NCI-H82 treated with DMSO at 0.1 percent for 48 hours (cell line): Measurements from ENCODE around the gene ZNF552.
A peak's percentile ranks its signal among the peaks of the same experiment; 100 is the strongest.
"Not testable (repeated sequence)": the region's sequence is repeated elsewhere in the genome, so short reads cannot be mapped to it uniquely, and the experiment has no call there.

Source experiments
- DNase-seq: peaks from one replicate; lab custom pipeline; 2025; ENCODE audit not compliant: unreplicated experiment; lab: John Stamatoyannopoulos, UW

ZNF552 gene

GRCh38 chr19:57814505-57815246 lies at the start of gene ZNF552:
TSS of gene ZNF552 (minus strand) at chr19:57814913. CDS start at chr19:57814743, 170 bp downstream.
- peak; percentile 84 for DNase-seq

DNA sequence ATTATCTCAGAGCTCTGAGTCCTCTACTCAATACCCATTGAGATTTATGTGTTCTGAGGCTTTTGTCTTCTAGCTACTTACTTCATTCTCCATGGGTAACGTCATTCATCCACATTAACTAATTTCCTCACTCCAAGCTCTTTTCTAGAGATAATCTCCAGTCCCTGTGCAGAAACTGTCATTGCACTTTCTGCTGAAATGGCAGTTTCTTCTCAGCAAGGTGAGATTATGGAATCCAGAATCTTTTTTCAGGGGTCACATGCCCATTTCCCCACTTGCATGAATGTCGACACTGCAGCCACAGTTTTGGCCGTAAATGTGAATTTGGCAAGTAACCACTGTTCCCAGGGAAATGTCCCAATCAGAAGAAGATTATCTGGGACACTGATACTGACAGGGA lies 47.6 kb upstream of the ZNF552 start:
- not testable (repeated sequence) for DNase-seq

- not testable (repeated sequence) for DNase-seq
Measured at GRCh38 chr19:57854117-57854516, 39.4 kb upstream of the ZNF552 start.

DNA sequence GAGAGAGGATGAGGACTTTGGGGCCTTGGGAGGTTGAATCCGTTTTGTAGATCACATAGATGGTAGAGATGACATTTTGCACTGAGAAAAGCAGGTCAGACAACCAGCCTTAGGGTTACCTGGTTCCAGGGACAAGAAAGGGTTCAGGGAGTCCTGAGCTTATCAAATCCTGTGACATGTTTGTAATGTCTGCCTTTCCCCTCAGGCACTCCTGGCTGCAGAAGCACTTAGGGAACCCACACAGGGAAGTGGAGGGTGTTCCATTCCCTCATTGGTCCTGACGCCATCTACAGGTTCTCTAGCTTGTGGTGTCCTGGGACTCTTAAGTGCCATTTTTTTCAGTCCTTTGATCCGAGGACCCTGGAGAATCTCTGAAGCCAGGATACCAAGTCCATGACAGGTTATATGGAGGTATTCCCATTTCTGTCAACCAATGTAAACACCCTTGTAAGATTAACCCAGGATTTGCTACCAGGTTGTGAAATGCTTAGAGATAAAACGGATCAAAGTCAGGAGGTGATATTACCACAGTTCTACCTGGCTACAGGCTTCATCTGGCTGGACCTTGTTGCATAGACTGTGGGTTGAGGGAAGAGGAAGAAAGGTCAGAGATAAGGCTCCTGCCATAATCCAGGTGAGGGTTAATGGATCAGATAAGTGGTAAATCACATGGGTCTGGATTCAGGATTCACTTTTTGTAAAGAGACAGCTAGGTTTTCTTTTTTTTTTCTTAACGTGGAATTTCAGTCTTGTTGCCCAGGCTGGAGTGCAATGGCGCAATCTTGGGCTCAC lies 37.3 kb upstream of the ZNF552 start:
- not testable (repeated sequence) for DNase-seq

- DNase-seq: peak; percentile 25
Measured at GRCh38 chr19:57850553-57851017, 35.9 kb upstream of the ZNF552 start.

GRCh38 chr19:57849666-57850473 lies 35.2 kb upstream of the ZNF552 start, which contains the start of gene ZNF587:
TSS of gene ZNF587 (plus strand) at chr19:57849859. CDS start at chr19:57850039, 180 bp downstream.
- DNase-seq: peak; percentile 72

GRCh38 chr19:57849162-57849665 lies 34.5 kb upstream of the ZNF552 start:
- not testable (repeated sequence) for DNase-seq

DNA sequence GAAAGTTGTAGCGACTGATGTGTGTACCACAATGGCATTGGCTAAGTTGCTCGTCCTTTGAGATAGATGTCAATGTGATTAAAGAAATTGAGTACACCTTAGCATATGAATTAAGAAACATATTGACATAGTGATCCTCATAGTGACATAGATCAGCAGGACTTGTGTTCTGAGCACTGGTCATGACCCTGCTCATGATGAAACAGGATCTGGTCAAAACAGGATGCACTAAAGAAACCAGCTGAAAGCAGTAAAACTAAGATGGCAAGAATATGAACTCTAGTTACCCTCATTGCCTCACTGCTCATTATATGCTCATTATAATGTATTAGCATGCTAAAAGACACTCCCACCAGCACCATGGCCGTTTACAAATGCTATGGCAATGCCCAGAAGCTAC lies 32.5 kb upstream of the ZNF552 start:
- DNase-seq: not testable (repeated sequence)

- no peak for DNase-seq
Measured at GRCh38 chr19:57841122-57841763, 26.5 kb upstream of the ZNF552 start.

DNA sequence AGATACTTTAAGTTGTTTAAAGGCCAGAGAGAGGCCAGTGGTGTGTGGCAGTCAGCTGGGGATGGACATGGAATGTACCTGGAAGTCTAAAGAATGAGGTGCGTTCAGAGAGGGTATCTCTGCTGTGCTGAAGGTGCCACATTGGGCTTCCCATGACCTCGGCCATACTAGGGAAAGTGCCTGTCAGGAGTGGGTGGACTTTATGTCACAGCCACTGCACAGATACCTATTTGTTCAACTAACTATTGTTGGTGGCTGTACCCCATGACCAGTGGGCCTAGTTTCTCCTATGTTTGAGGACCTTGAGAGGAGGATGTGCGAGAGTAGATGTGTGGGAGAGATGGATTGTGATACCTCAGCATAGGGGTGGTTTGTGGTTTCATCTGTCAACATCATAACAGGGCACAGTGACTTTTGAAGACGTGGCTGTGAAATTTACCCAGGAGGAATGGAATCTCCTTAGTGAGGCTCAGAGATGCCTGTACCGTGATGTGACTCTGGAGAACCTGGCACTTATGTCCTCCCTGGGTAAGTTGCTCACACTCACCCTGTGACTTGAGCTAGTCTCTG lies 24.0 kb upstream of the ZNF552 start:
- DNase-seq: not testable (repeated sequence)

DNA sequence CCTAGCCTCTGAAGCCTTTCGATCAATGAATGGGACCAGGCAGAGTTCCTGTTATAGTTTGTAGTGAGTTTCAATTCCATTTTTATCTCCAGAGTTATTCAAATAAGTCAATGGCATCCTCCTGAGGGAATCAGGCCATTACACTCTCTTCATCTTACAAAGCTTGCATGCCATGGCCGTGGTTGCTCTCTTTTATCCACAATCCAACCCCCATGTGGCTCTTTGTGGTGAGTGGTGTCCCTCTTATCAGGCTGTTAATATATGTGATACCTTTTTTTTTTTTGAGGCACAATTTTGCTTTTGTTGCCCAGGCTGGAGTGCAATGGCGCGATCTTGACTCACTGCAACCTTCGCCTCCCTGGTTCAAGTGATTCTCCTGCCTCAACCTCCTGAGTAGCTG lies 22.3 kb upstream of the ZNF552 start:
- not testable (repeated sequence) for DNase-seq

DNA sequence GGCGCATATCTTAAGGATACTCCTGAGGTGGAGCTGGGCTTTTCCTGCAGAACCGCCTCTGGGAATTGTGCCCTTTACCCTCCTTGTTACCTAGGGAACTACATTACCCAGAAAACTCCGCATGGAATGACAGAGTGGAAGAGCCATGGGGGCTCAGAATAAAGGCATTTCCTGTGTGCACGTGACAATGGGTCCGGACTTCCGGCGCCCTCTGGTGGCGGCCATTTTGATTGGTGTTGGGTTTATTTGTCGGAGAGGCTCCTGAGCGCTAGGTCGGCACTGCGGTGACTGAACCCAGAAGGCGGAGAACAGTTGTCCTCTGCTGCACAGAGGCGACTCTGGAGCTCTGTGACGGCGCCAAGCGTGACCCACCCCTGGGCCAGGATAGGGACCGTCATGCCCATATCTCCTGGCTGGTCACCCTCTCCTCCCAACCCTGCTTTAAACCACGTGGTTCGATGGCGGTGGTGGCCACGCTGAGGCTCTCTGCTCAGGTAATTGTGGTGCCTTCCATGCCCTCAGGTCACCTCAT lies 15.4 kb upstream of the ZNF552 start, which contains the start of gene ZNF587B:
TSS of gene ZNF587B (plus strand) at position 229 of the 532 bp plus-strand sequence. CDS start at position 459, 230 bp downstream.
- DNase-seq: peak; percentile 3

GRCh38 chr19:57829316-57829715 lies 14.6 kb upstream of the ZNF552 start:
- no peak for DNase-seq

DNA sequence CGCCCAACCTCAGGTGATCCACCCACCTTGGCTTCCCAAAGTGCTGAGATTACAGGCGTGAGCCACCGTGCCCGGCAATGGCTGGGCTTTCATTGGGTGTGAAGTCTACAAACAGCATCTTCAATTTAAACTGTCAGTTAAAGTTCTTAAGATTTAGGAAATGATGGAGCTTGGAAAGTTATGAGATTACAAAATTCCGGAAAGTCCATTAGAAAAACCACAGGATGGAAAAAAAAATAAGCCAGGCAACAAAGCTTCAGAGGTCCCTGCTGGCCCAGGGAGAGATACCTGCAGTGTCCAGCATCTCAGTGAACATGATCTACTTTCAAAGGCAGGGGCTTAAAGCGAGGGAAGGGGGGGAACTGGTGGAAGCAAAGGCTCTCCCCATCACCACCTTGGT lies 10.8 kb upstream of the ZNF552 start:
- no peak for DNase-seq

DNA sequence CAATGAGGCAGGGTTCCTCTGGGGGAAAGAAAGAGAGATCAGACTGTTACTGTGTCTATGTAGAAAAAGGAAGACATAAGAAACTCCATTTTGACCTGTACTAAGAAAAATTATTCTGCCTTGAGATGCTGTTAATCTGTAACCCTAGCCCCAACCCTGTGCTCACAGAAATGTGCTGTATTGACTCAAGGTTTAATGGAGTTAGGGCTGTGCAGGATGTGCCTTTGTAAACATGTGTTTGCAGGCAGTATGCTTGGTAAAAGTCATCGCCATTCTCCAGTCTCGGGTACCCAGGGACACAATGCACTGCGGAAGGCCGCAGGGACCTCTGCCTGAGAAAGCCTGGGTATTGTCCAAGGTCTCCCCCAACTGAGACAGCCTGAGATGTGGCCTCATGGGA lies 8.9 kb upstream of the ZNF552 start:
- not testable (repeated sequence) for DNase-seq

- DNase-seq: not testable (repeated sequence)
Measured at GRCh38 chr19:57823155-57823554, 8.4 kb upstream of the ZNF552 start.

DNA sequence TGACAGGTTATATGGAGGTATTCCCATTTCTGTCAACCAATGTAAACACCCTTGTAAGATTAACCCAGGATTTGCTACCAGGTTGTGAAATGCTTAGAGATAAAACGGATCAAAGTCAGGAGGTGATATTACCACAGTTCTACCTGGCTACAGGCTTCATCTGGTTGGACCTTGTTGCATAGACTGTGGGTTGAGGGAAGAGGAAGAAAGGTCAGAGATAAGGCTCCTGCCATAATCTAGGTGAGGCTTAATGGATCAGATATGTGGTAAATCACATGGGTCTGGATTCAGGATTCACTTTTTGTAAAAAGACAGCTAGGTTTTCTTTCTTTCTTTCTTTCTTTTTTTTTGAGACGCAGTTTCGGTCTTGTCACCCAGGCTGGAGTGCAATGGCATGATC lies 6.8 kb upstream of the ZNF552 start:
- DNase-seq: not testable (repeated sequence)

DNA sequence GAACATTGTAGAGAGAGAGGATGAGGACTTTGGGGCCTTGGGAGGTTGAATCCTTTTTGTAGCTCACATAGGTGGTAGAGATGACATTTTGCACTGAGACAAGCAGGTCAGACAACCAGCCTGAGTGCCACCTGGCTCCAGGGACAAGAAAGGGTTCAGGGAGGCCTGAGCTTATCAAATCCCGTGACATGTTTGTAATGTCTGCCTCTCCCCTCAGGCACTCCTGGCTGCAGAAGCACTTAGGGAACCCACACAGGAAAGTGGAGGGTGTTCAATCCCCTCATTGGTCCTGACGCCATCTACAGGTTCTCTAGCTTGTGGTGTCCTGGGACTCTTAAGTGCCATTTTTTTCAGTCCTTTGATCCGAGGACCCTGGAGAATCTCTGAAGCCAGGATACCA lies 6.4 kb upstream of the ZNF552 start:
- not testable (repeated sequence) for DNase-seq

DNA sequence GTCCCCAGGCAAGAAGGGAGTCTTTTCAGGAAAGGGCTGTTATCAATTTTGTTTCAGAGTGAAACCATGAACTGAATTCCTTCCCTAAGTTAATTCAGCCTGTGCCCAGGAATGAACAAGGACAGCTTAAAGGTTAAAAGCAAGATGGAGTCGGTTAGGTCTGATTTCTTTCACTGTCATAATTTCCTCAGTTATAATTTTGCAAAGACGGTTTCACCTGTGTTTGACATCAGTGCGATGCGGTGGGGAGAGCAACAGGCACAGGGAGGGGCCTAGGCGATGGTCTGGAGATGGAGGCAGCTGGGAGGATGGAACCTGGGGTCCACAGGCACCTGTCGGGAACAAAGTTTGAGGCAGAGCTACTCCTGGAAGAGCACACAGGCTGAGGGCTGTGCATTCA lies 5.9 kb upstream of the ZNF552 start:
- no peak for DNase-seq
